ENCODE results near the gene TFAP2E. TPM values are rescaled to one million over a fixed set of nuclear protein-coding genes. Genes with fewer than 3 reads are reported as not detected.
A peak's percentile ranks its signal among the peaks of the same experiment; 100 is the strongest.

The TFAP2E gene
- total and polyA plus RNA-seq, 5 donors = 0.17 to 0.34 (median 0.29) TPM

DNA sequence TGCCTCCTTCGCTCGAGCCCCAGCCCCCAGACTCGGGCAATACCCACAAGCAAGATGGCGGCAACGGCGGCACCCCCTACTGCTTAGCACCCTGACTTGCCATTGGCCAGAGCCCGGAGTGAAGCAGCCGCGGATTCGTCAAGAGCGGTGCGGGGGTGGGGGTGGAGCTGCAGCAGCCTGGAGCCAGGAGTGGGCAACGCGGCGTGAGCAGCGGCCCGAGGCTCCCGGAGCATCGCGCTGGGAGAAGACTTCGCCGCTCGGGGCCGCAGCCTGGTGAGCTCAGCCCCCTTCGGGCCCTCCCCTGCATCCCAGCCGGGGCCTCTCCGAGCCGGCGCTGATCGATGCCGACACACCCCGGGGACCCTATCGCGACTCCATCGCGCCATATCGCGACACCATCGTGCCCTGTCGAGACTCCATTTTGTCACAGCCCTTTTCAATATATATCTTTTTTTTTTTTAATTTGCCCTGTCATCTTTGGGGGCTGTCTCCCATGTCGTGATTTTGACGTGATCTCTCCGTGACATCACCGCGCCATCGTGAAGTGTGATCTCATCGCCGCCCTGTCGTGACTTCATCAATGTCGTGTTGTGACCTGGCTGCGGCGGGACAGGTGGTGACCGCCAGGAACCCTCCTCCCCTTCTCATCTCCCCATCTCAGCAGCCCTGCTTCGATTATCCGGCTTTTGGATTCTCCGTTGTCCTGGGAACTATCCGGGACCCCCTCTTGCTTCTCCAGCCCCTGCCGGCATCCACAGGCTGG is 15.3 kb upstream of the TFAP2E start, which contains the start of gene NCDN:
Gene NCDN, plus strand, starts transcription at position 189 of the 763 bp plus-strand sequence. Its CDS starts 392 bp downstream, at position 581.
- ATAC-seq = peak; percentile 97
- H3K9me3 ChIP-seq (ENCODE audit: control insufficient read depth, low read length) = no peaks in the 10 kb centered on the region
- intact Hi-C loops (cut with DNase I) = no loop called here

DNA sequence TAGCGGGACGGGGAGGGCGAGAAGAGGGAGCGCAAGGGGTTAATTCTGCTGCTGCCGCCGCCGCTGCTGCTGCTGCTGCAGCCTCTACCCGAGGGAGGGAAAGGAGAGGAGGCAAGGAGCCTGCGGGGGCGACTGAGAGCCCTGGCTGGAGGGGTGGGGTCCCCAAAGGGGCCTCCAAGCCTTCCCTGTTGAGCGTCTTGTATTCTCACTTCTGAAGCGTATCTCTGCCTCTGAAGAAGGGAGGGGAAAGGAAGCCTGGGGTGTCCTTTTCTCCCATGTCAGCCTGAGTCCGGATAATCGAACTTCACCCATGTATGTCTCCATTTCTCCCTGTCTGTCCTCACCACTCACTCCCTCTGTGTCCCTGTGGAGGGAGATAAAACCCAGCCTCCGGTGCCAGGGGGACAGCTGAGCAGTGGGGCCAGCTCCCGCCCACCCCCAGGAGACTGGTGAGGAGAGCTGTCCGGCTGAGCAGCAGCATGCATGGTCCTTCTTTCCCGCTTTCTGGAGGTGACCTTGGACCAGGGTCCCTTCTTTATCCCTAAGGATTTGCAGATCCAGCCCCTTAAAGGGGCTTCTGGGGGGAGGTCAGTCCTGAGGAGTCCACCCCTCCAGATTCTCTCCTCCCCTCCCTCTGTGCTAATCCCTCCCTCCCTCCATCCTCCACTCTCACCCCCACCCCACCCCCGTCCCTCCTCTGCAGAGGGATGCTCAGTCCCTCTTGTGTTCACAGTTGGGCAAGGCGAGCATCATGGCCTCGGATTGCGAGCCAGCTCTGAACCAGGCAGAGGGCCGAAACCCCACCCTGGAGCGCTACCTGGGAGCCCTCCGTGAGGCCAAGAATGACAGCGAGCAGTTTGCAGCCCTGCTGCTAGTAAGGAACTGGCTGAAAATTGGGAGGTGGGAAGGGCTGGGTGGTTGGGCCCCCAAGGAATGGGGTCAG is 14.5 kb upstream of the TFAP2E start:
- Histone ChIP-seq H3K27ac (ENCODE audit: low read length) (peak overlapping the region; percentile 54), H3K9me3 (ENCODE audit: control insufficient read depth, low read length) (no peaks in the 10 kb centered on the region), H3K4me1 (ENCODE audit: control insufficient read depth, insufficient read depth, low read length) (no peaks in the 10 kb centered on the region), H3K27me3 (ENCODE audit: control insufficient read depth, insufficient read depth) (no peaks in the 10 kb centered on the region), H3K4me3 (ENCODE audit: low read length) (peak overlapping the region; percentile 56)
- intact Hi-C loops (cut with DNase I) = no loop called here
- DNase-seq = peak; percentile 42 to 76 (median 68)
- 23% methylated on average over 26 of the region's 26 CpGs for WGBS
- peak; percentile 2 for ATAC-seq

More for the DNA sequence above, 15.3 kb upstream of the TFAP2E start, which contains the start of gene NCDN:
- peak within 1 kb of the TSS; percentile 56 for H3K4me3 ChIP-seq (ENCODE audit: low read length)
- under 1% methylated on average over 58 of the region's 58 CpGs for WGBS
- H3K27ac ChIP-seq (ENCODE audit: low read length) = peak within 1 kb of the TSS; percentile 84
- peak; percentile 97 to 99 (median 98) for DNase-seq
- no peaks in the 10 kb centered on the region for H3K4me1 ChIP-seq (ENCODE audit: control insufficient read depth, insufficient read depth, low read length)
- H3K27me3 ChIP-seq (ENCODE audit: control insufficient read depth, insufficient read depth) = no peaks in the 10 kb centered on the region

DNA sequence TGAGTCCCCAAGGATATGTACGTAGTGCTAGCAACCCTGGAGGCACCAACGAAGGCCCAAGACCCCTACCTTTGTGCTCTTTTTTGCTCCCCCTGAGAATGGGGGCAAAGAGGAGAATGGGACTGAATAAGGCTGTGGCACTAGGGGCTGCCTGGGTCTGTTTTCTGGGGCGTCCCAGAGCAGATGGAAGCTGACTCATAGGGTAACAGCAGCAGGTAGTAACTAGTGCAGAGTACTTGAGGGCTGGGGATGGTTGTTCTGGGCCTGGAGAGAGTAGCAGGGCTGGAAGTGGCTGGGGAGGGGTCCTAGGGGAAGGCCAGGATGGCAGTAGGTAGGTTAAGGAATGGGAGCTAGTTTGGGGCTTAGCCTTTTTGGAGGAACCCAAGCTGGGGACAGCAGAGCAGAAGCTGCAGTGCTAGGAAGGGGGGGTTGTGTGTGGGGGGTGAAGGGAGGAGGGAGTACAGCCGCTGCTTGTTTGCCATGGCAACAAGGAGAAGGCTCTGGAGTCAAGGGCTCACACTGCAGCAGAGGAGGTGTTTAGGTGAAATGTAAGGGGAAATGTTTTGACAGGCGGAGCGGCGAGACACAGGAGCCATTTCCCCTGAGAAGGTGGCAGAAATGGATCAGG is 13.7 kb upstream of the TFAP2E start:
- no peaks in the 10 kb centered on the region for H3K4me1 ChIP-seq (ENCODE audit: control insufficient read depth, insufficient read depth, low read length)
- intact Hi-C loops (cut with DNase I) = no loop called here
- no peak overlapping the region for H3K27ac ChIP-seq (ENCODE audit: low read length)

GRCh38 chr1:35560256-35561225 is 12.6 kb upstream of the TFAP2E start:
- Histone ChIP-seq H3K27ac (ENCODE audit: low read length) (no peak overlapping the region), H3K27me3 (ENCODE audit: control insufficient read depth, insufficient read depth) (no peaks in the 10 kb centered on the region), H3K4me1 (ENCODE audit: control insufficient read depth, insufficient read depth, low read length) (no peaks in the 10 kb centered on the region), H3K9me3 (ENCODE audit: control insufficient read depth, low read length) (no peaks in the 10 kb centered on the region), H3K4me3 (ENCODE audit: low read length) (no peak overlapping the region)
- intact Hi-C loops (cut with DNase I) = loop anchor here in 2 of 4 donors (5.0 to 10.0 kb wide), 3 partner anchors 93 to 356 kb away; no protein-coding TSS in a partner anchor
- no peak for ATAC-seq
- peak; percentile 68 to 90 (median 85) for DNase-seq
- 58% methylated on average over 44 of the region's 44 CpGs for WGBS

More for the DNA sequence above, 13.7 kb upstream of the TFAP2E start:
- 69% methylated on average over 7 of the region's 7 CpGs for WGBS
- H3K4me3 ChIP-seq (ENCODE audit: low read length) = no peak overlapping the region
- no peak for ATAC-seq
- no peaks in the 10 kb centered on the region for H3K9me3 ChIP-seq (ENCODE audit: control insufficient read depth, low read length)
- H3K27me3 ChIP-seq (ENCODE audit: control insufficient read depth, insufficient read depth) = no peaks in the 10 kb centered on the region
- peak in 1 of 3 donors; percentile 40 for DNase-seq

DNA sequence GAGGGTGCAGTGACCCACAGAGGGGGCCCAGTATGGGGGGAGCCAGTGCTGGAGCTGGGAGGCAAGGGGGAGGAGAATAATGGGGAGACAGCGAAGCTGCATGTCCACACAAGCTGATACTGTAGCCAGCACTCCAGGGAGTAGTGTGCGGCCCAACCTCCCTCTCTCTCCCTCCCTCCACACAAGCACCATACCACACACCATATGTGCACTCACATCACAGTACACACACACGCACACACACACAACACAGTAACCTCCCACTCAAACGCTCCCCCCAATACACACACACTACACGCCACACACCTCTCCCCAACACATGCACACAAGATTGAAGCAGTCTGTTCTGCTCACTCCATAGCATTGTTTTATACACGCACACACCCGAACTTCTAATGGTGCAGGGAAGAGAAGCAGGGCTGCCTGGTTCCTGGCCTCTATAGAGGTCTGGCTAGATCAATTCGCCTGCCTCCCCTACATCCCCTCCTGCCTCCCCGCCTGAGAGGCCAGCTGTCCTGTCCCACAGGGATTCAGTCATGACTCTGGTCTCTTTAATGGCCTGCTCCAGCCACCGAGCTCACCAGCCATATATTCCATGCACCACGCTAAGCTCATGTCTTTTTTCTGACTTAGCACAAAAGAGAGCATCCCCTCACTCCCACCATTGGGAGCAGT is 11.7 kb upstream of the TFAP2E start:
- H3K4me3 ChIP-seq (ENCODE audit: low read length) = no peak overlapping the region
- WGBS = 76% methylated on average over 11 of the region's 11 CpGs
- DNase-seq = no peak
- no peak for ATAC-seq
- H3K27me3 ChIP-seq (ENCODE audit: control insufficient read depth, insufficient read depth) = no peaks in the 10 kb centered on the region
- no peak overlapping the region for H3K27ac ChIP-seq (ENCODE audit: low read length)
- no peaks in the 10 kb centered on the region for H3K4me1 ChIP-seq (ENCODE audit: control insufficient read depth, insufficient read depth, low read length)
- no peaks in the 10 kb centered on the region for H3K9me3 ChIP-seq (ENCODE audit: control insufficient read depth, low read length)
- intact Hi-C loops (cut with DNase I) = loop anchor here in 2 of 4 donors (5.0 to 10.0 kb wide), 3 partner anchors 94 to 357 kb away; no protein-coding TSS in a partner anchor

- ATAC-seq (no peak), DNase-seq (no peak)
- no peaks in the 10 kb centered on the region for H3K4me1 ChIP-seq (ENCODE audit: control insufficient read depth, insufficient read depth, low read length)
- no peaks in the 10 kb centered on the region for H3K9me3 ChIP-seq (ENCODE audit: control insufficient read depth, low read length)
- no peaks in the 10 kb centered on the region for H3K27me3 ChIP-seq (ENCODE audit: control insufficient read depth, insufficient read depth)
- 86% methylated on average over 15 of the region's 15 CpGs for WGBS
- intact Hi-C loops (cut with DNase I) = loop anchor here in 2 of 4 donors (5.0 to 10.0 kb wide), 3 partner anchors 95 to 357 kb away; no protein-coding TSS in a partner anchor
- no peak overlapping the region for H3K27ac ChIP-seq (ENCODE audit: low read length)
- H3K4me3 ChIP-seq (ENCODE audit: low read length) = no peak overlapping the region
Observed at GRCh38 chr1:35561972-35562680, 11.0 kb upstream of the TFAP2E start.

GRCh38 chr1:35563166-35563565 is 9.9 kb upstream of the TFAP2E start:
- H3K4me3 ChIP-seq (ENCODE audit: low read length) = no peak overlapping the region
- H3K4me1 ChIP-seq (ENCODE audit: control insufficient read depth, insufficient read depth, low read length) = no peaks in the 10 kb centered on the region
- H3K27ac ChIP-seq (ENCODE audit: low read length) = no peak overlapping the region
- ATAC-seq = no peak
- 64% methylated on average over 12 of the region's 12 CpGs for WGBS
- H3K27me3 ChIP-seq (ENCODE audit: control insufficient read depth, insufficient read depth) = no peaks in the 10 kb centered on the region
- peak in 1 of 3 donors; percentile 51 for DNase-seq
- H3K9me3 ChIP-seq (ENCODE audit: control insufficient read depth, low read length) = no peaks in the 10 kb centered on the region
- intact Hi-C loops (cut with DNase I) = loop anchor here in 2 of 4 donors (5.0 to 10.0 kb wide), 3 partner anchors 96 to 358 kb away; no protein-coding TSS in a partner anchor

DNA sequence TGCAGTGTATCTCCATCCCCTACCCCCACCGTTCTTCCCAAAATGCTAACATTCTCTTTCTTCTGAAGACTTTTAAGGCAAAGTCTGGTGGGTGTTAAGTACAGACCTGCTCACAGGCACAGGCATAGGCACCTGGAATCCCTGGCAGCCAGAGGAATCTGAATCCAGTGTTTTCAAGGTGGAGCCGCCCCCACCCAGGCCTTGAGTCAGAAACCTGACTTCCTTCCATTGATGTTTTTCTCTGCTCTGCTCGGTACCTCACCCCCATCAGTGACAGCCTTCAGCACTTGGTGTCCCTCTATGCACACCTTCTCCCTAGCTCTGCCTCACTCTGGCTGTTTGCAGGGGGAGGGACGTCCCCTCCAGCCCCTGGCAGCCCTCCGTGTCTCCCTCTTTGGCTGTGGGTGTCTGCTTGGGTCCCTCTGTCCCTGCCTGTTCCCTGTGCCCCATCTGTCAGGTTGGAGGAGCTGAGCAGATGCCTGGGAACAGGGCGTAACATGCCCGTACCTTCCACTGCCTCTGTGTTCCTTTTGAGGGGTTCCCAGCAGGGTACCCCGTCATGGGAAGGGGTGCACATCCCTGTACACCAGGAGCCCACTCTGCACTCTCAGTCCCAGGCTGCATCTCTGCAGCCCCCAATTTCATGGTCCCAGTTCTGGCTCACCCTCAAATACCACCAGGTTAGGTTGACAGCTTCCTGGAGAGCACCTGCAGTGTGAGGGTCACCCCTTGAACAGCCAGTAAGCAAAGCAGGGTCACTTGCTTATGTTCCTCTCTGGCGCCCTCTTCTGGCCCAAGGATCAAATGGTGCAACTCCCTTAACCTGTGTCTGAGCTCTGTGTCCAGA is 8.9 kb upstream of the TFAP2E start:
- Histone ChIP-seq H3K27ac (ENCODE audit: low read length) (no peak overlapping the region), H3K4me1 (ENCODE audit: control insufficient read depth, insufficient read depth, low read length) (no peaks in the 10 kb centered on the region), H3K4me3 (ENCODE audit: low read length) (no peak overlapping the region), H3K9me3 (ENCODE audit: control insufficient read depth, low read length) (no peaks in the 10 kb centered on the region), H3K27me3 (ENCODE audit: control insufficient read depth, insufficient read depth) (no peaks in the 10 kb centered on the region)
- peak; percentile 35 to 49 for ATAC-seq
- intact Hi-C loops (cut with DNase I) = loop anchor here in 2 of 4 donors (2.0 to 10.0 kb wide), 4 partner anchors 97 to 359 kb away; no protein-coding TSS in a partner anchor
- WGBS = 73% methylated on average over 9 of the region's 9 CpGs
- DNase-seq = peak; percentile 76 to 91 (median 86)
